HTERT RPE-1 (cell line): ENCODE results near the gene SMIM33.
"Not testable (repeated sequence)": the region's sequence is repeated elsewhere in the genome, so short reads cannot be mapped to it uniquely, and the experiment has no call there.

Experiments used
- in situ Hi-C: fragments of 300-500 bp; cut with MboI; formaldehyde crosslinking; loops from 4 replicates; pipeline ENCODE4 v1.14.3; 2020; ENCODE audit warnings: low sequenced_read_pairs

The SMIM33 gene

DNA sequence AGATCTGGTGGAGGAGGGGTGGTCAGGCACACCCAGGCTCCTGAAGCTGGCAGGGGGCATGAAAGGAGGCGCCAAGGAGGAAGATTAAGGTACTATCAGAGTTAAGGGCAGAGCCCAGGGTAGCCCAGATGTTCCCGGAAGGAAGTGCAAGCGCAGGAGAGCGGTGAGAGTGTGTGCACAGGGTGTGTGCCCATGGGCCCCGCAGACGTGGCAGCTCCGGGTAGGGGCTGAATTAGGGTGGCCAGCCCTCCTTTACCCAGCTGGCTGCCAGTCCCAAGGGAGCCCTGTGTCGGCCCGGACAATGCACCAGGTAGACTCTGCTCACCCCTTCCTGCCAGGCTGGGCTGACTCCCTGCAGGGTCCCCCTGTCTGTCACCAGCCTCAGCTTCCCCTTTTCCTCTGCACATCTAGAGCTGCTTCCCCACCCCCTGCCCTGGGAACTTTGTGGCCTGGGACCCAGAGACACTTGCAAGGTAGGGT is at the start of gene SMIM33:
SMIM33 (plus strand) TSS at position 184 of the 480 bp plus-strand sequence; CDS start at position 302, 118 bp downstream.
- in situ Hi-C loops = no loop called here

DNA sequence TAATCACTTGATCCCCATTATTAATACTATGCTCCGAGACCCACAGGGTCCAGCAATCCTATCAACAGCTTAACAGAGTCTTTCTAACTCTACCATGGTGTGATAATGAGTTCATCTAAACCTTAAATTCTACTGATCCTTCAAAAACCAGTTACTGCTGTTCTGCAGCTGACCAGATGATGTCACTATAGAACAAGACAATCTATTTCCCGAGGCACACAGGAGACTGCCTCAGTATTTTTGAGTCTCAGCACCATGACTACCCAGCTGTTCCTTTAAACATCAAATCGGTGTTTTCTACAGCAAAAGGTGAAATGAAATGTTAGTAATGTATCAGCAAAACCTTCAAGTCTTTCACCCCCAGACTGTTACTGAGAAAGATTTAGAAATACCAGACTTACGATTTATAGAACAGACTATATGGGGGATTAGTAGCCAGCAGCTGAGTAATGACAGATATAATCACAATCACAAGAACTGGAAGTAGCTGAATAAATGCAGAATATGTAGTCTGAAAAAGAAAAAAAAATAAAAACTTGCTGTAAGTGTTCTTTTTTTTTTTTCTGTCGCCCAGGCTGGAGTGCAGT is 48.4 kb upstream of the SMIM33 start:
- in situ Hi-C loops = no loop called here

DNA sequence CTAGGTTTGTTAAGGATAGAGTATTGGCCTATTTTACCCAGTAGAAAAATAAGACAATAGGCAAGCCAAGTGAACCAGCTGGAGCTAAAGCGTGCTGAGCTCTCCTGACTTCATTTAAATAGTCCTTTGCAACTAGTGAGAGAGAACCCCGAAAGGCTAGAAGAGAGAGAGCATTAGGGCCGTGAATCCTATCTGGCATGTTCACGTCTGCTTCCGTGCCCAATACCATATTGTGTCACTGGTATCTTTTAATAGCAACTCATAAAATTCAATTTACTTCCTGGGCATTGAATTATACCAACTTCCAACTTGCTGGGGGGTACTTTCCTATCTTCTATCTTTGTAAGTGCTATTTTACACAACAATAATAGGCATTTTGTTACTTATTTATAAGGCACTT is 45.3 kb upstream of the SMIM33 start:
- in situ Hi-C loops = no loop called here

DNA sequence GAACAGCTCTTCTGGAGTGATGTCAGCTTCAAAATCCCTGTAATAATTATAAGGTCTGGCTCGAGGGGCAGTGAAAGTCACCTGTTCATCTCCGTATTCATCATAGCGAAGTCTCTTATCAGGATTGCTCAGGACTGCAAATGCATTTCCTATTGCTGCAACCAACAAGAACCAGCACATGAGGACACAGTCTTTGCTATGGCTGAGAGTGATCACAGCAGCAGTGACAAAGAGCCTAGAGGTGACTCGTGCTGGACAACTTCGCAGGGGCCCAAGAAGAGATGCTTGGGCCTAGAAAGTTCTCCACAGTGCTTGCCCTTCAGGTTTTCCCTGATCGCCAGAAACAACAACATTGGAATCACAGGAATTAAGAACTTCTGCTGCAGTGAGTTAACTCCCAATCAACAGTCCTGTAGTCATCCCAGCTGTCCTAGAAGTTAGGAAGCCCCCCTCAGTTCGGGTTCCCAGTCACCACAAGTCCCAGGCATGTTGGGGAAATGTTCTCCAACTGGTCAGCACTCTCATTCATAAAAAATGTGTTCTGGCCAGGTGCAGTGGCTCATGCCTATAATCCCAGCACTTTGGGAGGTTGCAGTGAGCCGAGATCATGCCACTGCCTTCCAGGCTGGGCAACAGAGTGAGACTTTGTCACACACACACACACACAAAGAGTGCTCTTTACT is 44.5 kb upstream of the SMIM33 start:
- in situ Hi-C loops = no loop called here

DNA sequence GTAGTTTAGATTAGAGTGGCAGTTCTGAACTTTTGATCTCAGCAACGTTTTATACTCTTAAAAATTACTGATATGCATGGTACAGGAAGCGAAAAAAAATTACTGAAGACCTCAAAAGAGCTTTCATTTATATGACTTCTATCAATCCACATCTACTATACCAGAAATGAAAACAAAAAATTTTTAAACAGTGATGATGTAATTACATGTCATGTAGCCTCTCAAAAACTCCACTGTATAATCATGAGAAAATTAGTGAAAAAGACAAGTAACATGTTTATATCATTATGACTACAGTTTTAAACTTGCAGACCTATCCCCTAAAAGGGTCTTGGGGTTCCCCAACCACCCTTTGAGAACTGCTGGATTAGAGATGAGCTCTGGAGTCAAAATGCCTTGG is 40.8 kb upstream of the SMIM33 start:
- in situ Hi-C loops = no loop called here

DNA sequence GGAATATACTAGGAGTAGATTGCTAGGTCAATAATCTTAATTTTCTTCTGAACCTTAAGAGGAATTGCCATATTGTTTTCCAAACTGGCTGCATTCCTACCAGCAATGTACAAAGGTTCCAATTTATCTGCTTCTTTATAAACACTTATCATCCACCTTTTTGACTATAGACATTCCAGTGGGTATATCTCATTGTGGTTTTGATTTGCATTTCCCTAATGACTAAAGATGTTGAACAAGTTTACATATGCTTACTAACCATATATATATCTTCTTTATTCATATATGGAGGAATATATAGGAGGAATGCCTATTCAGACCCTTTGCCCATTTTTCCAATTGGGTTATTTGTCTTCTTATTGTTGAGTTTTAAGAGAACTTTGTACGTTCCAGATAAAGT is 39.1 kb upstream of the SMIM33 start:
- in situ Hi-C loops = no loop called here

GRCh38 chr5:139435676-139436075 is 35.1 kb upstream of the SMIM33 start:
- in situ Hi-C loops = no loop called here

GRCh38 chr5:139438707-139439012 is 32.1 kb upstream of the SMIM33 start:
- in situ Hi-C loops = no loop called here

DNA sequence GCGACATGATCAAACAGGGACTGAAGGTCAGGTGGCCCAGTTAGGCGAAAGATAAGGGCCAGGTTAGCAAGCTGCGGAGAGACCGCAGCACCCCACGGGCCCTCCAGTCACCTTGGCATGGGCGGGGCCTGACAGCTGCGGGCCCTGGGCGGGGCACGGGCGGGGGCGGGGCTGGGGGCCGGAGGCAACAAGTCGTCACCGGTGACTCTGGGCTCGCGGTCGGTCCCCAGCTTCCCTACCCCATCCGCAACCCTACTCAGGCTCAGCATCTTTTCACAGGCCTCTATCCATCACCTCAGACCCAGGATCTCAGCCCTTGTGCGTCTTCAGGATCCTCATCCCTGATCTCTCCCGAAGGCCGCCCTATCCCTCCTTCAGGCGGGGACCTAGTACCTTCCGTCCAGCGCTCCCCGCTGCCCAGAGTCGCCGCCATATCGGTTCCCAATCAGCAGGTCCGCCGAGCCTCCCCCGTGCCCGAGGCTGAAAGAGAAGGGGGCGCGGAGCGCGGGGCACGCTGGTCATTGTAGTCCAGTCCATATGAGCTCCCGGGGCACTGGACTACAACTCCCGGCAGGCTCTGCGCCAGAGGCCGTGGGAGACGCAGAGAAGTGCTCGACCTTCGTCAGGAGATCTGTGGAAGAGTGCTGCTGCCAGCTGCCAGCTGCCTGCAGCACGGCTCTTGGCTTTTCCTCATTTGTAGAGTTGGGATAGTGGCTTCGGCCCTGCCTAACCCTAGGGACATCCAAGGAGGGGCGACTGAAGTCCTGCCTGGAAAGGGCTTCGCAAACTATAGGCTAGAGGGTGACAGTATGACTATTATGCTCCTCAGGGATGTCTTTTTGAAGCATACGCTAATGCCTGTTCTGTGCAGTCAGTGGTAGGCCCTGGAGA is 31.5 kb upstream of the SMIM33 start, which contains the start of gene DNAJC18:
DNAJC18 (minus strand) TSS at position 513 of the 891 bp plus-strand sequence; CDS start at position 433, 80 bp downstream.
- in situ Hi-C loops = no loop called here

- in situ Hi-C loops = not testable (repeated sequence)
Measured at GRCh38 chr5:139440416-139440815, 30.4 kb upstream of the SMIM33 start.

- in situ Hi-C loops = no loop called here
Measured at GRCh38 chr5:139443831-139444453, 26.9 kb upstream of the SMIM33 start.

DNA sequence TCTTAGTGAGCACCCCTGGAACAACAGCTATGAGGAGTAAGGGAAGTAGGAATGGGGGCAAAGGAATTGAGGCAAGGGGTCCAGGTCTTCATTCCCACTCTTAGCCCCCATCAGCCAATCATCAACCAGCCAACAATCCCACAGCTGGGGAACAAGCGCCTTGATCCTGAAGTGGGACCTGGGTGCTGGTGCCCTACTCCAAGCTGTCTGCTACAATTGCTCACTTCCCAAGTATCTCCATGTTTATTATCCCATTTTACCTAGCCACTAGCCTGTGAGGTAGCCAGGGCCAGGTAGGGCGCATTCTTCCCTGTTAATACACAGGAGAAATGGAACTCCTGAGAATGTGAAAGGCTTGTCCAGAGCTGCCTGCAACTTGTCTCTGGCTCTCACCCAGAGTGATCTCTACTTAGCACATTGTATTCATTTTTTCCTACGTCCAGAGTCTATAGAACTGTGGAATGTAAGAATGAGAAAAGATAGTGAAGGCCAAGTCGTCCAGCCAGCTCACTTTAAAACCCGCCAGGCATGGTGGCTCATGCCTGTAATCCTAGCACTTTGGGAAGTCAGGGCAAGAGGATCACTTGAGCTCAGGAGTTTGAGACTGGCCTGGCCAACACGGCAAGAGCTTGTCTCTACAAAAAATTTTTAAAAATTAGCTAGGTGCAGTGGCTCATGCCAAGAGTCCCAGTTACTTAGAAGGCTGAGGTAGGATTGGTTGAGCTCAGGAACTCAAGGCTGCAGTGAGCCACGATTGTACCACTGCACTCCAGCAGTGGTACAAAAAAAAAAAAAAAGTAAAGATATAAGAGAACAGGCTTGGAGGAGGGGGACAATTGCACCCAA is 25.3 kb upstream of the SMIM33 start:
- in situ Hi-C loops = no loop called here

GRCh38 chr5:139446956-139447779 is 23.6 kb upstream of the SMIM33 start:
- in situ Hi-C loops = no loop called here

GRCh38 chr5:139451176-139451575 is 19.6 kb upstream of the SMIM33 start:
- in situ Hi-C loops = no loop called here

- in situ Hi-C loops = no loop called here
Measured at GRCh38 chr5:139451878-139452660, 18.7 kb upstream of the SMIM33 start.

DNA sequence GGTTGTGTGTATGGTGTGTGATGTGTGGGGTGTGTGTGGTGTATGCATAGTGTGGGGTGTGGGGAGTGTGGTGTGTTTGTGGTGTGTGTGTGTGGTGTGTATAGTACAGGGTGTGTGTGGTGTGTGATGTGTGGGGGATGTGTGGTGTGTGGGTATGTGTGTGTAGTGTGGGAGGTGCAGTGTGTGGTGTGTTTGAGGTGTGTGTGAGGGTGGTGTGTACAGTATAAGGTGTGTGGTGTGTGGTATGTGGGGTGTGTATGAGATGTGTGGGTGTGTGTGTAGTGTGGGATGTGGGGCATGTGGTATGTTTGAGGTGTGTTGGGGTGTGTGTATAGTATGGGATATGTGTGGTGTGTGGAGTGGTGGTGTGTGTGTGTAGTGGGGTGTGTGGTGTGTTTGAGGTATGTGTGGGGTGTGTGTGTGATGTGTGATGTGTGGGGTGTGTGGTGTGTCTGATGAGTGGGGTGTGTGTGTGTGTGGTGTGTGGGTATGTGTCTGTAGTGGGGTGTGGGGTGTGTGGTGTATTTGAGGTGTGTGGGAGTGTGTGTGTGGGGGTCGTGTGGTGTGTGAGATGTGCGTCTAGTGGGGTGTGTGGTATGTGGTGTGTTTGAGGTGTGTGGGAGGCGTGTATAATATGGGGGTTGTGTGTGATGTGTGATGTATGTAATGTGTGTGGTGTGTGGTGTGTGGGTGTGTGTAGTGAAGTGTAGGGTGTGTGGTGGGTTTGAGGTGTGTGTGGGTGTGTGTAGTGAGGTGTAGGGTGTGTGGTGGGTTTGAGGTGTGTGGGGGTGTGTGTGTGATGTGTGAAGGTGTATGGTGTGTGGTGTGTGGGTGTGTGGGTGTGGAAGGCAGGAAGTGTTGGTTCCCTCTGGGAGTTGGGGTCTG is 16.9 kb upstream of the SMIM33 start:
- in situ Hi-C loops = no loop called here

GRCh38 chr5:139454568-139455290 is 16.1 kb upstream of the SMIM33 start:
- in situ Hi-C loops = no loop called here
